GM12892 (cell line): ENCODE results near the gene UGT1A3.

Experiments used
- POLR2A ChIP-seq: IDR thresholded peaks from 2 replicates; pipeline ENCODE4 v1.6.1; 2011; ENCODE audit warnings: low read depth, low read length, control low read depth
- POLR2AphosphoS5 ChIP-seq: IDR thresholded peaks from 2 replicates; pipeline ENCODE4 v1.6.1; 2011; ENCODE audit warnings: low read depth, low read length, control low read depth
- TAF1 ChIP-seq: IDR thresholded peaks from 2 replicates; pipeline ENCODE4 v1.6.1; 2011; ENCODE audit warnings: low read depth, mild to moderate bottlenecking, control low read depth, low read length, borderline replicate concordance

GRCh38 chr2:233800208-233800607 lies 71.4 kb downstream of the UGT1A3 start:
- no peak for TF ChIP-seq POLR2AphosphoS5
- no peak for TF ChIP-seq POLR2A
- TF ChIP-seq TAF1 = no peak
